Measurements from ENCODE around the gene ZNF423.

ZNF423 gene

GRCh38 chr16:49745311-49745747 is 110.6 kb downstream of the ZNF423 start:
- no peak for TF ChIP-seq CTCF (IDR thresholded peaks at IDR 0.05; ENCODE audit: insufficient read depth, missing control alignments)
- DNase-seq (ENCODE audit: insufficient read length, low spot score) (no peak), FAIRE-seq (no peak)

- FAIRE-seq: no peak
- no peak for TF ChIP-seq CTCF (IDR thresholded peaks at IDR 0.05; ENCODE audit: insufficient read depth, missing control alignments)
- no peak for DNase-seq (ENCODE audit: insufficient read length, low spot score)
Observed at GRCh38 chr16:49744244-49745220, 111.4 kb downstream of the ZNF423 start.

- no peak for TF ChIP-seq CTCF (IDR thresholded peaks at IDR 0.05; ENCODE audit: insufficient read depth, missing control alignments)
- no peak for FAIRE-seq
Observed at GRCh38 chr16:49743658-49744057, 112.3 kb downstream of the ZNF423 start.

GRCh38 chr16:49743203-49743464 is 112.8 kb downstream of the ZNF423 start:
- FAIRE-seq (no peak), DNase-seq (ENCODE audit: insufficient read length, low spot score) (no peak)
- no peak for TF ChIP-seq CTCF (IDR thresholded peaks at IDR 0.05; ENCODE audit: insufficient read depth, missing control alignments)

More at GRCh38 chr16:49743658-49744057, 112.3 kb downstream of the ZNF423 start:
- no peak for DNase-seq (ENCODE audit: insufficient read length, low spot score)

- no peak for DNase-seq (ENCODE audit: insufficient read length, low spot score)
- TF ChIP-seq CTCF (IDR thresholded peaks at IDR 0.05; ENCODE audit: insufficient read depth, missing control alignments): no peak
- FAIRE-seq: no peak
Observed at GRCh38 chr16:49742428-49743202, 113.3 kb downstream of the ZNF423 start.

- DNase-seq (ENCODE audit: insufficient read length, low spot score): no peak
- no peak for TF ChIP-seq CTCF (IDR thresholded peaks at IDR 0.05; ENCODE audit: insufficient read depth, missing control alignments)
- no peak for FAIRE-seq
Observed at GRCh38 chr16:49740256-49740655, 115.7 kb downstream of the ZNF423 start.
